ENCODE measurements around the gene ESYT1. TPM values are rescaled to one million over a fixed set of nuclear protein-coding genes. Genes with fewer than 3 reads are reported as not detected.

ESYT1 gene
- total and polyA plus RNA-seq, 9 of the 15 experiments (the other 6 are each of a cell fraction or from before 2014, with no cell fraction given), result 132 to 420 (median 164) TPM

DNA sequence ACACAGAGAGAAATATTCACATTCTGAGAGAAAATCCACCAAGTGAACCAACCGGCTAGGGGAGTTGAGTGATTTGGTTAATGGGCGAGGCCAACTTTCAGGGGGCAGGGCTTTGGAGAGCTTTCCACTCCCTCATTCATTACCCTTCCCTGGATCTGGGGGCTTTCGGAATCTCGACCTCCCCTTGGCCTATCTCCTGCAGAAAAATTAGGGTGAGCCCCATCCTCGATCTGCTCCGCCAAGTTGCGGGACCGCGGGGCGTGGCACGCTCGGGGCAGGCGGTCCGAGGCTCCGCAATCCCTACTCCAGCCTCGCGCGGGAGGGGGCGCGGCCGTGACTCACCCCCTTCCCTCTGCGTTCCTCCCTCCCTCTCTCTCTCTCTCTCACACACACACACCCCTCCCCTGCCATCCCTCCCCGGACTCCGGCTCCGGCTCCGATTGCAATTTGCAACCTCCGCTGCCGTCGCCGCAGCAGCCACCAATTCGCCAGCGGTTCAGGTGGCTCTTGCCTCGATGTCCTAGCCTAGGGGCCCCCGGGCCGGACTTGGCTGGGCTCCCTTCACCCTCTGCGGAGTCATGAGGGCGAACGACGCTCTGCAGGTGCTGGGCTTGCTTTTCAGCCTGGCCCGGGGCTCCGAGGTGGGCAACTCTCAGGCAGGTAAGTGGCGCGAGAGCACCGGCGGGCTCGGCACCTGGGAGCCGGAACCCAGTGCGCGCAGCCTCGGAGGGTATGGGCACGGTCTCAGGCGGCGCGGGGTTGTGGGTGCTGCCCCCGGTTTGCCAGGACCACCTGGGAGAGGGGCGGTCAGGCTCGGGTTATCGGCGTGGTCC is 48.1 kb upstream of the ESYT1 start, which contains the start of gene ERBB3 (continued):
- TF ChIP-seq JUN (IDR thresholded peaks at IDR 0.05; ENCODE audit: borderline replicate concordance, low read depth, low read length) (peak; percentile 86), JUN (CRISPR knock-in tag; IDR thresholded peaks at IDR 0.05; ENCODE audit: borderline replicate concordance) (peak; percentile 89), KAT2B (IDR thresholded peaks at IDR 0.05; ENCODE audit: low read depth, low read length) (no peak), TRIM24 (IDR thresholded peaks at IDR 0.05) (peak in 1 of 2 experiments; percentile 35; a peak in 1 of 4 replicates), ZNF589 (CRISPR knock-in tag; IDR thresholded peaks at IDR 0.05; ENCODE audit: low read depth) (peak; percentile 67; the same call in 1 of the 2 replicates), ZNF444 (CRISPR knock-in tag; IDR thresholded peaks at IDR 0.05) (peak; percentile 97), ZNF165 (CRISPR knock-in tag; IDR thresholded peaks at IDR 0.05; ENCODE audit: borderline replicate concordance) (no peak), DPF2 (IDR thresholded peaks at IDR 0.05) (peak; percentile 92), HSF4 (CRISPR knock-in tag; IDR thresholded peaks at IDR 0.05; ENCODE audit: borderline replicate concordance) (no peak), IRF2 (CRISPR knock-in tag; IDR thresholded peaks at IDR 0.05) (no peak)
- TF ChIP-seq, protein P1, sequence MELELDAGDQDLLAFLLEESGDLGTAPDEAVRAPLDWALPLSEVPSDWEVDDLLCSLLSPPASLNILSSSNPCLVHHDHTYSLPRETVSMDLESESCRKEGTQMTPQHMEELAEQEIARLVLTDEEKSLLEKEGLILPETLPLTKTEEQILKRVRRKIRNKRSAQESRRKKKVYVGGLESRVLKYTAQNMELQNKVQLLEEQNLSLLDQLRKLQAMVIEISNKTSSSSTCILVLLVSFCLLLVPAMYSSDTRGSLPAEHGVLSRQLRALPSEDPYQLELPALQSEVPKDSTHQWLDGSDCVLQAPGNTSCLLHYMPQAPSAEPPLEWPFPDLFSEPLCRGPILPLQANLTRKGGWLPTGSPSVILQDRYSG (tag; conservative IDR thresholded peaks at IDR 0.05; ENCODE audit: low read depth), result no peak
- TF ChIP-seq, protein P2, sequence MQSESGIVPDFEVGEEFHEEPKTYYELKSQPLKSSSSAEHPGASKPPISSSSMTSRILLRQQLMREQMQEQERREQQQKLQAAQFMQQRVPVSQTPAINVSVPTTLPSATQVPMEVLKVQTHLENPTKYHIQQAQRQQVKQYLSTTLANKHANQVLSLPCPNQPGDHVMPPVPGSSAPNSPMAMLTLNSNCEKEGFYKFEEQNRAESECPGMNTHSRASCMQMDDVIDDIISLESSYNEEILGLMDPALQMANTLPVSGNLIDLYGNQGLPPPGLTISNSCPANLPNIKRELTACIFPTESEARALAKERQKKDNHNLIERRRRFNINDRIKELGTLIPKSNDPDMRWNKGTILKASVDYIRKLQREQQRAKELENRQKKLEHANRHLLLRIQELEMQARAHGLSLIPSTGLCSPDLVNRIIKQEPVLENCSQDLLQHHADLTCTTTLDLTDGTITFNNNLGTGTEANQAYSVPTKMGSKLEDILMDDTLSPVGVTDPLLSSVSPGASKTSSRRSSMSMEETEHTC (IDR thresholded peaks at IDR 0.05), result no peak
- TF ChIP-seq, protein P3, sequence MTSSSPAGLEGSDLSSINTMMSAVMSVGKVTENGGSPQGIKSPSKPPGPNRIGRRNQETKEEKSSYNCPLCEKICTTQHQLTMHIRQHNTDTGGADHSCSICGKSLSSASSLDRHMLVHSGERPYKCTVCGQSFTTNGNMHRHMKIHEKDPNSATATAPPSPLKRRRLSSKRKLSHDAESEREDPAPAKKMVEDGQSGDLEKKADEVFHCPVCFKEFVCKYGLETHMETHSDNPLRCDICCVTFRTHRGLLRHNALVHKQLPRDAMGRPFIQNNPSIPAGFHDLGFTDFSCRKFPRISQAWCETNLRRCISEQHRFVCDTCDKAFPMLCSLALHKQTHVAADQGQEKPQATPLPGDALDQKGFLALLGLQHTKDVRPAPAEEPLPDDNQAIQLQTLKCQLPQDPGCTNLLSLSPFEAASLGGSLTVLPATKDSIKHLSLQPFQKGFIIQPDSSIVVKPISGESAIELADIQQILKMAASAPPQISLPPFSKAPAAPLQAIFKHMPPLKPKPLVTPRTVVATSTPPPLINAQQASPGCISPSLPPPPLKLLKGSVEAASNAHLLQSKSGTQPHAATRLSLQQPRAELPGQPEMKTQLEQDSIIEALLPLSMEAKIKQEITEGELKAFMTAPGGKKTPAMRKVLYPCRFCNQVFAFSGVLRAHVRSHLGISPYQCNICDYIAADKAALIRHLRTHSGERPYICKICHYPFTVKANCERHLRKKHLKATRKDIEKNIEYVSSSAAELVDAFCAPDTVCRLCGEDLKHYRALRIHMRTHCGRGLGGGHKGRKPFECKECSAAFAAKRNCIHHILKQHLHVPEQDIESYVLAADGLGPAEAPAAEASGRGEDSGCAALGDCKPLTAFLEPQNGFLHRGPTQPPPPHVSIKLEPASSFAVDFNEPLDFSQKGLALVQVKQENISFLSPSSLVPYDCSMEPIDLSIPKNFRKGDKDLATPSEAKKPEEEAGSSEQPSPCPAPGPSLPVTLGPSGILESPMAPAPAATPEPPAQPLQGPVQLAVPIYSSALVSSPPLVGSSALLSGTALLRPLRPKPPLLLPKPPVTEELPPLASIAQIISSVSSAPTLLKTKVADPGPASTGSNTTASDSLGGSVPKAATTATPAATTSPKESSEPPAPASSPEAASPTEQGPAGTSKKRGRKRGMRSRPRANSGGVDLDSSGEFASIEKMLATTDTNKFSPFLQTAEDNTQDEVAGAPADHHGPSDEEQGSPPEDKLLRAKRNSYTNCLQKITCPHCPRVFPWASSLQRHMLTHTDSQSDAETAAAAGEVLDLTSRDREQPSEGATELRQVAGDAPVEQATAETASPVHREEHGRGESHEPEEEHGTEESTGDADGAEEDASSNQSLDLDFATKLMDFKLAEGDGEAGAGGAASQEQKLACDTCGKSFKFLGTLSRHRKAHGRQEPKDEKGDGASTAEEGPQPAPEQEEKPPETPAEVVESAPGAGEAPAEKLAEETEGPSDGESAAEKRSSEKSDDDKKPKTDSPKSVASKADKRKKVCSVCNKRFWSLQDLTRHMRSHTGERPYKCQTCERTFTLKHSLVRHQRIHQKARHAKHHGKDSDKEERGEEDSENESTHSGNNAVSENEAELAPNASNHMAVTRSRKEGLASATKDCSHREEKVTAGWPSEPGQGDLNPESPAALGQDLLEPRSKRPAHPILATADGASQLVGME (CRISPR knock-in tag; IDR thresholded peaks at IDR 0.05), result no peak
- TF ChIP-seq, protein P4, sequence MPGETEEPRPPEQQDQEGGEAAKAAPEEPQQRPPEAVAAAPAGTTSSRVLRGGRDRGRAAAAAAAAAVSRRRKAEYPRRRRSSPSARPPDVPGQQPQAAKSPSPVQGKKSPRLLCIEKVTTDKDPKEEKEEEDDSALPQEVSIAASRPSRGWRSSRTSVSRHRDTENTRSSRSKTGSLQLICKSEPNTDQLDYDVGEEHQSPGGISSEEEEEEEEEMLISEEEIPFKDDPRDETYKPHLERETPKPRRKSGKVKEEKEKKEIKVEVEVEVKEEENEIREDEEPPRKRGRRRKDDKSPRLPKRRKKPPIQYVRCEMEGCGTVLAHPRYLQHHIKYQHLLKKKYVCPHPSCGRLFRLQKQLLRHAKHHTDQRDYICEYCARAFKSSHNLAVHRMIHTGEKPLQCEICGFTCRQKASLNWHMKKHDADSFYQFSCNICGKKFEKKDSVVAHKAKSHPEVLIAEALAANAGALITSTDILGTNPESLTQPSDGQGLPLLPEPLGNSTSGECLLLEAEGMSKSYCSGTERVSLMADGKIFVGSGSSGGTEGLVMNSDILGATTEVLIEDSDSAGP (CRISPR knock-in tag; IDR thresholded peaks at IDR 0.05), result no peak
- TF ChIP-seq, protein P5, sequence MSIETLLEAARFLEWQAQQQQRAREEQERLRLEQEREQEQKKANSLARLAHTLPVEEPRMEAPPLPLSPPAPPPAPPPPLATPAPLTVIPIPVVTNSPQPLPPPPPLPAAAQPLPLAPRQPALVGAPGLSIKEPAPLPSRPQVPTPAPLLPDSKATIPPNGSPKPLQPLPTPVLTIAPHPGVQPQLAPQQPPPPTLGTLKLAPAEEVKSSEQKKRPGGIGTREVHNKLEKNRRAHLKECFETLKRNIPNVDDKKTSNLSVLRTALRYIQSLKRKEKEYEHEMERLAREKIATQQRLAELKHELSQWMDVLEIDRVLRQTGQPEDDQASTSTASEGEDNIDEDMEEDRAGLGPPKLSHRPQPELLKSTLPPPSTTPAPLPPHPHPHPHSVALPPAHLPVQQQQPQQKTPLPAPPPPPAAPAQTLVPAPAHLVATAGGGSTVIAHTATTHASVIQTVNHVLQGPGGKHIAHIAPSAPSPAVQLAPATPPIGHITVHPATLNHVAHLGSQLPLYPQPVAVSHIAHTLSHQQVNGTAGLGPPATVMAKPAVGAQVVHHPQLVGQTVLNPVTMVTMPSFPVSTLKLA (conservative IDR thresholded peaks at IDR 0.05), result peak; percentile 51 to 77; a peak in 3 of 4 replicates

All from K562 (cell line).